Measurements from ENCODE around the gene CDRT15.
"Not testable (repeated sequence)": the region's sequence is repeated elsewhere in the genome, so short reads cannot be mapped to it uniquely, and the experiment has no call there.

Gene CDRT15

DNA sequence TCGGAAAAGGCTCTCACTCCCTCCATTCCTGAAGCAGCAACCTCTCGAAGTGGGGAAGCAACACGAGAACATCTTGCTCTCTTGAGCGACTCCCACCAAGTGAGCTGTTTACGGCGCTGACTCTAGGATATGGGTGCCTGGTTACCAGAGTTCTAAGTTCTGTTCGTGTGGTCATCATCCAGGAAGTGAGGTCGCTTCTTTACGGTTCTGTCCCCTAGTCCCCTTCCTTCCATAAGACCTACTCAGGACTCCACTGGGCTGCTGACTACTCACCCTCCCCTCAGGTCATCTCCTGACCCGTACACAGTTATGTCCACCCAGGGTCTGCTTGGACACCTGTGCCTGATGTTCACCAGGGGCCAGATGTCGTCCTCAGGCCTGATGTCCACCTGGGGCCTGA is at the start of gene CDRT15:
TSS of gene CDRT15 (minus strand) at position 101 of the 400 bp plus-strand sequence. CDS start at position 72, 29 bp downstream.
- not testable (repeated sequence) for DNase-seq

DNA sequence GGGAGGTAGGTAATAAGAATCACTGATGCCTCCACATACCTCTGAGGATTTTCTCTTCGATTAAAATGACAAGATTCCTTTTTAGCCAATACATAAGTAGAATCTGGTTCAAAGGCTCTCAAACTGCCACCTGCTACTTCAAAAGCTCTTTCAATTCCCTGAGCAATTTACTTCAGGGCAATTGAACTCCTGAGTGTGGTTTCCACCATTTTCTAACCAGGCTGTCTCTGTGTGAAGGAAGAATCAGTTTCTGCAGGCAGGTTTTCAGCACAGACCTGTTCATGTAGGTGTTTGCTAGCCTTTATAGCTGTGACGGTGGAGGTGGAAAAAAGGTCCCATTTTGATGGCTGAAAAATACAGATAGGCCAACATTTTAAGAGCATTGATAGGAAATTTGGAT is 46.1 kb upstream of the CDRT15 start:
- DNase-seq, result no peak

DNA sequence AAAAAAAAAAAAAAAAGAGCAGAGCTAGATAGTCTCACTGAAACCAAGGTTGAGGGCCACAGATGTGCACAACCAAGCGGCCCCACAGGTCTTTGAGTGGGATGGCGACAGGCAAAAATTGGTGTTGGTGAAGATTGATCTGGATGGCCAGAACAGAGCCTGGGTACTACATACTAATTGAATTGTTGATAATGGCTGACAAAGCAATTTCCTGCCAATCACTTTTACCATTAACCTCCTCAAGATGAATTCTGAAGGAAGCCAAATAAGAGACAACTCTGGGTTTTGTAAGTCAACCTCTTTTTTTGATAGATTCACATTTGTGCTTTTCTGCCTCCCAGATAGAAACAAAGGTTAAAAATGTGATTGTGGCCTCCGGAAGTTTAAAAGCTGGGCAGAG is 44.9 kb upstream of the CDRT15 start:
- DNase-seq, result no peak

GRCh38 chr17:14276535-14277250 is 40.0 kb upstream of the CDRT15 start:
- no peak for DNase-seq

- no peak for DNase-seq
These were observed 33.8 kb upstream of the CDRT15 start for GRCh38 chr17:14270508-14270907.

DNA sequence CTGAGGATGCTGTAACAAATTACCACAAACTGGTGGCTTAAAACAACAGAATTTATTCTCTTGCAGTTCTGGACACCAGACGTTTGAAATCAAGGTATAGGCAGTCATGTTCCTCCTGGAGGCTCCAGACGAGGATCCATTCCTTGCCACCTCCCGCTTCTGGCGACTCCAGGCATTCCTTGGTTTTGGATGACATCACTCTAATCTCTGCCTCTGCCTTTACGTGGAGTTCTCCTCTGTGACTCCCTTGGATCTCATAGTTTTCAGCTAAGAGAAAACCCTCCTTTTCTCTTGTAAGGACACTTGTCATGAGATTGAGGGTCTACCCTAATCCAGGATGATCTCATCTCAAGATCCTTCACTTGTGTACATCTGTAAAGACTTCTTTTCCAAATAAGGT is 32.8 kb upstream of the CDRT15 start:
- no peak for DNase-seq

GRCh38 chr17:14268264-14268663 is 31.6 kb upstream of the CDRT15 start:
- peak in 1 of 2 donors; percentile 11 for DNase-seq

DNA sequence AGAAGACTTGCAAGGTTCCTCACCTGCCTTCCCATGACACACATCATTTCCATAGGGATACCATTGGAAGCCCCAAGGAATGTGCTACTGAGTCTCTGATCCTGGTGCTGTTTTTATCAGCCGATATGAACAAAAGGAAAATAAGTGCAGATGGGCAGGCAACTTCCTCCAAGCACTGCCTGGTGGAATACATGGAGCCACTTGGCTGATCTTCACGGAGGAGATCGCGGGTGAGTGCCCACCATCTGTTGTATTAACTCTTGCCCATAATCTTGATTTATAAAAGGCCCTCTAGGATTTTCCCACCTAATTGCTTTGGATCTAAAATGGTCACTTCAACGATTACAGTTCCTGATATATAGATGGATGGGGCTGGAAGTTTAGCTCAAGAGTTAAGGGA is 24.7 kb upstream of the CDRT15 start:
- DNase-seq, result no peak

DNA sequence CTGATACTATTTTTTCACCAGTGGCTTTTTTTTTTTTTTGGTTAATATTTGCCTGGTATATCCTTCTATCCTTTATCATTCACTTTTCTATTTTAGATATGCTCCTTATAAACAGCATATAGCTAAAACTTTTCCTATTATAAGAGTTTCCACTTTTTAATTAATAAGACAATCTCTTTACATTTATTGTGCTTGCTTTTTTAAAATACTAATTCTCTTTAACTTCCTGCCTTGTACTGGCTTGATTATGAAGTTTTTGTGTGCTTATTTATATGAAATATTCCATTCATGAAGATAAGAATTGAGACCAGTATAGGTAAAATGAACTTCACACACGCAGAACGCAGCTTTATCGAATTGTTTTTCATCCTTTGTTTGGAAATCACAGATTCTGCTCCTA is 9.0 kb upstream of the CDRT15 start:
- no peak for DNase-seq

GRCh38 chr17:14245002-14245401 is 8.3 kb upstream of the CDRT15 start:
- DNase-seq, result no peak

DNA sequence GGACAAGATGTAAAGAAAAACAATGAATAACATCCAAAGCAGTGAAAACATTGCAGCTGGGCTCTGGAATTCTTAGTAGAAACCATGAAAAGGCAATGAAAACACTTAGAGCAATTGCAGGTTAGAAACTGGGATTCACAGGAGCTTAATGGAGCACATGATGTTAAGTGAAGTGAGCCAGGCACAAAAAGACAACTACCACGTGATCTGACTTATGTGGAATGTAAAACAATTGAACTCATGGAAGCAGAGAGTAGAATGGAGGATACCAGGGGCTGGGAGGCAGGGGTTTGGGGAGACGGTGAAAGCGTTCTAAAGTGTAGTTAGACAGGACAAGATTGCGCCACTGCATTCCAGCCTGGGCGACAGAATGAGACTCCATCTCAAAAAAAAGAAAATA is 2.6 kb upstream of the CDRT15 start:
- not testable (repeated sequence) for DNase-seq

DNA sequence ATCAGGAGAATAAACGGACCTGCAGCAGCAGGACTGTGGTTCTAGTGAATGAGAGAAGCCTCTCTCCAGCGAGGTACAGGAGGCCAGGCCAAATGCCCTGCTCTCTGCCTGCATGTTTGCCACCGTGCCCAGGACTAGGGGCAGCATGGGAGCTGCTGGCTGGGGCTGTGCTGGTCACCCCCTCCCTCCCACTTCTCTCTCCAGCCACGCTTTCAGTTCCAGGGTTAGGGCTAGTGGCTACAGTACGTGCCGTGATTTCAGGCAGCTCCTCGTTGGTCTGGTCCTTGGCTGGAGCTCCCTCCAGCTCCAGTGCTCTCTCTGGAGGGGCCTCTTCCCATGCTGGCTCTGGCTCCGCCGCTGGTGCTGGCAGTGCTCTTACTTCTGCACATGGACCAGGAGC is 630 bp downstream of the CDRT15 start:
- not testable (repeated sequence) for DNase-seq

DNA sequence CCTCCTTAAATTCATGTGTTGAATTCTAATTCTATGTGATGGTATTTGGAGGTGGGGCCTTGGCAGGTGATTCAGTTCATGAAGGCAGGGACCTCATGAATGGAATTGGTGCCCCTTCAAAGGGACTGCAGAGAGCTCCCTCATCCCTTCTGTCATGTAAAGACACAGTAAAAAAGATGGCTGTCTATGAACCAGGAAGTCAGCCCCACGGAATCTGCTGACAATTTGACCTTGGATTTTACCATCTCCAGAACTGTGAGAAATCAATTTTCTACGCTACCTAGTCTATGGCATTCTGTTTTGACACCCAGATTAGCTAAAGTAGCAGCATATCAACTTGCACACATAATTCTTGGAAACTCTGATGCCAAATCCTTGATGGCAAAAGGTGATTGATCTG is 1.6 kb downstream of the CDRT15 start:
- not testable (repeated sequence) for DNase-seq

DNA sequence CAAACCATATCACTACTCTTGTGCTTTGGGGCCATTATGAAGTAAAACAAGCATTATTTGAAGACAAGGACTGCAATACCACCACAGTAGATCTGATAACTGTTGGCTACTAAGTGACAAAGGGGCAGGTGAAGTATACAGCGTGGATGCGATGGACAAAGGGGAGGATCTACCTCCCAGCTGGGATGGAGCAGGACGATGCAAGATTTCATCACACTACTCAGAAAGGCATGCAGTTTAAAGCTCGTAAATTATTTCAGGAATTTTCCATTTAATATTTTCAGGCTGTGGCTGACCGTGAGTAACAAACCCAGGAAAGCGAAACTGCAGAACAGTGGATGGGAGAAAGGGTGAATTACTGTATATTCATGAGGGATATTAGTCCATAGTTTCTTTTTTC is 5.5 kb downstream of the CDRT15 start:
- not testable (repeated sequence) for DNase-seq

- no peak for DNase-seq
These were observed 7.8 kb downstream of the CDRT15 start for GRCh38 chr17:14228903-14229302.

- no peak for DNase-seq
These were observed 9.6 kb downstream of the CDRT15 start for GRCh38 chr17:14227052-14227451.

DNA sequence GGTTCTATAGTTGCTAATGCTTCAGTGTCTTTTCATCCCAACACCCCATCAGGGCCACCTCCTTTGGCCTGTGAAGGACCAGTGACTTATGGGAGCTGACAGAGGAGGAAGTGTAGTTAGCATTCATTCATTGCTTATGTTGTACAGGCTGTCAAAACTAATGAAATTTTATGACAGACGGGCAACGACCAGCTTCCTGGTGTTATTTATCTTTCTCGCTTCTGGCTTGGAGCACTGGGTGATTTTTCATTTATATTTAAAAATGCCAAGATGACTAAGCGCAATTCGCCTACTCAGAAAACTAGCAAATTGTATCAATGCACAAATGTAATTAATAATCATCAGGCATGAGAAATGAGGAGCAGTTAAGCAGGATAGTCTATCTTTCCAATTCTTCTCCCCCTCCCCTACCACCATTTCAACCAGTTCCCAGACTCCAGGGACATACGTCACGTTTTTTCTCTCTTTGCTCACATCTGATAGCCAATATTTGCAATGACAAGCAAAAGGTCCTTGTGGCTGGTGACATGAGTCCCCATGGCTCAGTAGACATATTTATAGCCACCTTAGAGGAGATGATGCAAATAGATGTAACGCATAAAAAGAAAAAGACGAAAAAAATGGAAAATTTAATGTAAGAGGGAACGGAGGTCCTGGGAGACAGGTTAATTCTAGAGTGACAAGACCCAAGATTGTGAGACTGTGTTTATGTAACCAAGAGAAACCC is 11.2 kb downstream of the CDRT15 start:
- no peak for DNase-seq

GRCh38 chr17:14222611-14223010 is 14.1 kb downstream of the CDRT15 start:
- DNase-seq, result no peak

DNA sequence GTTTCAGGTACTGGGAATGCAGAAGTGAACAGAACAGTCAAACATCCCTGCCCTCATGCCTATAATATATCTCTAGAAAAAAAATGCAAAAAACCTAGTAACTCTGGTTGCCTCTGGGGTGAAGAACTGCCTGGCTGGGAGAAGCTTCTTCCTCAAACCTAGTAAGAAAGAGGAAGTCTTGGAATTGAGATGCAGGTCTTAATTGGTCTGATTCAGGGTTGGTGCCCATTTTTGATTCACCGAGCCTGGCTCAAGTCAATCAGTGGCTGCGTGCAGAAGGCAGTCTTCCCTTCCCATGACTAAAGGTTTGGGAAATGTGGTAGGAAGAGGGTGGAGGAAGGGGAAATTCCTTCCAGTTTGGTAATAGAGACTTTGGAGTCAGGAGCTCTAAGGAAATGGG is 22.4 kb downstream of the CDRT15 start:
- no peak for DNase-seq

- DNase-seq, result no peak
These were observed 24.3 kb downstream of the CDRT15 start for GRCh38 chr17:14212401-14212800.

DNA sequence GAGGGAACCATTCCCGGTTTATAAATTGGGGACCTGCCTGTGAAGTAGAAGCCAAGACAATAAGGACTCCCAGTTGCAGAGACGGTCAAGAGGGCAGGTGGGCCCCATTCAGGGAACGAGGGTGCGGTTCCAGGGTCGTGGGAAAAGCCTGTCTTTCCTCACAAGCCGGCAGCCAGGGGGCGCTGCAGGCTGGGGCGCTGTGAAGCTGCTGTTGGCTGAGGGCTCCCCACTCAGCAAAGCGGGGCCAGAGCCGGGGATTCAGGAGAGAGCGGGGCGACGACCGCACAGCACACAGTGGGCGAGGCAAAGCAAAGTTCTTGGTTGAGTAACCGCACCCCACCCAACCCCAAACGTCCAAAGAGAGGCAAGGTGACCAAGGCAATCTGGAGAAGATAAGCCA is 24.9 kb downstream of the CDRT15 start:
- peak; percentile 19 to 40 for DNase-seq

- DNase-seq, result no peak
These were observed 25.4 kb downstream of the CDRT15 start for GRCh38 chr17:14211246-14211645.

DNA sequence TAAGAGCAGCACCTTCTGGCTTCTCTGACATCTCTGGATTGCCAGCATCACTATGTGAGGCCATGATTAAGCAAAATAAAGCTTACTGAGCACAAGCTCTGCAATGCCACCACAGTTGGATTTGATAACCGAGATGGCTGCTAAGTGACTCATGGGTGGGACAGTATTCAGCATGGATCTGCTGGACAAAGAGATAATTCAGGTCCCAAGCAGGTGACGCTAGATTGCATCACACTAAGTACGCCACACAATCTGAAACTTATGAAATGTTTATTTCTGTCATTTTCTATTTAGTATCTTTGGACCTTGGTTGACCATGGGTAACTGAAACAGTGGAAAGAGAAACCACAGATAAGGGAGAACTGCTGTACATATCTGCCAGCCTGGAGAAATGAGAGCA is 27.4 kb downstream of the CDRT15 start:
- no peak for DNase-seq

DNA sequence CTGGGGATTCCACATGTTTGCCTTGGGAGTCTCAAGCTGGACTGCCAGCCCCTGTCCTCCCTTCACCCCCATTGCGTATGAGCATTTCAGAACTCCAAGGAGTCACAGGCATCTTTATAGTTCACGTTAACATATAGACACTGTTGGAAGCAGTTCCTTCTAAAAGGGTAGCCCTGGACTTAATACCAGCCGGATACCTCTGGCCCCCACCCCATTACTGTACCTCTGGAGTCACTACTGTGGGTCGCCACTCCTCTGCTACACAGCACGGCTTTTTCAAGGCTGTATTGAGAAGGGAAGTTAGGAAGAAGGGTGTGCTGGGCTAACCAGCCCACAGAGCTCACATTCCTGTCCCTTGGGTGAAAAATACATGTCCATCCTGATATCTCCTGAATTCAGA is 28.9 kb downstream of the CDRT15 start:
- DNase-seq, result no peak

- DNase-seq, result no peak
These were observed 29.8 kb downstream of the CDRT15 start for GRCh38 chr17:14206891-14207290.
